Cerebellar nuclear complex (tissue), 1 donor: ENCODE results near the gene GSTP1.
"Not testable (repeated sequence)": the region's sequence is repeated elsewhere in the genome, so short reads cannot be mapped to it uniquely, and the experiment has no call there.

Source experiments
- DNase-seq, 2 experiments: peaks; one replicate each; lab custom pipeline; 2025; lab: John Stamatoyannopoulos, UW

The GSTP1 gene

DNA sequence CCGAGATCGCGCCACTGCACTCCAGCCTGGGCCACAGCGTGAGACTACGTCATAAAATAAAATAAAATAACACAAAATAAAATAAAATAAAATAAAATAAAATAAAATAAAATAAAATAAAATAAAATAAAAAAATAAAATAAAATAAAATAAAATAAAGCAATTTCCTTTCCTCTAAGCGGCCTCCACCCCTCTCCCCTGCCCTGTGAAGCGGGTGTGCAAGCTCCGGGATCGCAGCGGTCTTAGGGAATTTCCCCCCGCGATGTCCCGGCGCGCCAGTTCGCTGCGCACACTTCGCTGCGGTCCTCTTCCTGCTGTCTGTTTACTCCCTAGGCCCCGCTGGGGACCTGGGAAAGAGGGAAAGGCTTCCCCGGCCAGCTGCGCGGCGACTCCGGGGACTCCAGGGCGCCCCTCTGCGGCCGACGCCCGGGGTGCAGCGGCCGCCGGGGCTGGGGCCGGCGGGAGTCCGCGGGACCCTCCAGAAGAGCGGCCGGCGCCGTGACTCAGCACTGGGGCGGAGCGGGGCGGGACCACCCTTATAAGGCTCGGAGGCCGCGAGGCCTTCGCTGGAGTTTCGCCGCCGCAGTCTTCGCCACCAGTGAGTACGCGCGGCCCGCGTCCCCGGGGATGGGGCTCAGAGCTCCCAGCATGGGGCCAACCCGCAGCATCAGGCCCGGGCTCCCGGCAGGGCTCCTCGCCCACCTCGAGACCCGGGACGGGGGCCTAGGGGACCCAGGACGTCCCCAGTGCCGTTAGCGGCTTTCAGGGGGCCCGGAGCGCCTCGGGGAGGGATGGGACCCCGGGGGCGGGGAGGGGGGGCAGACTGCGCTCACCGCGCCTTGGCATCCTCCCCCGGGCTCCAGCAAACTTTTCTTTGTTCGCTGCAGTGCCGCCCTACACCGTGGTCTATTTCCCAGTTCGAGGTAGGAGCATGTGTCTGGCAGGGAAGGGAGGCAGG, at the start of gene GSTP1:
Gene GSTP1 (plus strand): TSS at position 566 of the 958 bp plus-strand sequence. CDS start 32 bp downstream, at position 598.
- DNase-seq: no peak

DNA sequence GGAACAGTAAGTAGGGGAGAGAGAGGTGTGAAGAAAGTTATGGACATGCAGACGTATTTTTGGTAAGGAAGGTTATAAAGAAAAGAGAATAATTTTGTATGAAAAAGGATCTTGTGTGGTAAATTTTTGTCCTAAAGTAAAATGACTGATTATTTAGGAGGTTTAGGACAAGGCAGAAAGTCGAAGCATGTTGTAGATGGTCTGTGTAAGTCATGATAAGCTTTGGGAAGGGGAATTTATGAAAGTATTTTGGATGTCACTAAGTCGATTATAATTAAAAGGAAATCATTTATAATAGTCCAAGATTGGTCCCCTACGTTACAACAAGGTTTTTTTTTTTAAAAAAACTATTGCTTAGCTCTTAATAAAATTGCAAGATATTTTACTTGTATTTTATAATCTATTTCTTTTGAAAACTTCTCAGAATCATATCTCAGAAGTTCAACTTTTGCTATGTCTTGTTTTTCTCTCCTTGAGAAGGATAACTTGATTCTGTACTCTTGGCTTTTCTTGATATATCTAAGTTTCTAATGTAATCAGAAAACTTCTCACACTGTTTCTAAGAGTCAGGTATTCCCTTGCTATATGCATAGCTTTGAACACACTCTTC, 49.4 kb upstream of the GSTP1 start:
- DNase-seq: no peak

DNA sequence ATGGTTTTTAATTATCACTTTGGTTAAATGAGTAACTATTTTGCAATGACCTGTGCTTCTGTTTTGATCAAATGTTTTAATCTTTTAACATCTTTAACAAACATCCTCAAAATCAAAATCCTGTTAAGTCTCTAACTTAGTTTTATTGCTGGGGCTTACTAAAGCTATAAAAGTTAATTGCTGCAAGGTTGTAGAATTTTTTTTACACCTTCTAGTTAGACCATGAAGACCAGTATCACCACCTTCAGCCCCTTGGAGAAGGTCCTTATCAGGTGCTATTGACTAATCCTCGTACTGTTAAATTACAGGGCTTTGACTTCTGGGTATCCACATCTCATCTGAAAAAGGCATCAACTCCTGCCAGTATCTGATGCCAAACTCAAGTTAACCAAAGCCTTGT, 48.1 kb upstream of the GSTP1 start:
- DNase-seq: no peak

DNA sequence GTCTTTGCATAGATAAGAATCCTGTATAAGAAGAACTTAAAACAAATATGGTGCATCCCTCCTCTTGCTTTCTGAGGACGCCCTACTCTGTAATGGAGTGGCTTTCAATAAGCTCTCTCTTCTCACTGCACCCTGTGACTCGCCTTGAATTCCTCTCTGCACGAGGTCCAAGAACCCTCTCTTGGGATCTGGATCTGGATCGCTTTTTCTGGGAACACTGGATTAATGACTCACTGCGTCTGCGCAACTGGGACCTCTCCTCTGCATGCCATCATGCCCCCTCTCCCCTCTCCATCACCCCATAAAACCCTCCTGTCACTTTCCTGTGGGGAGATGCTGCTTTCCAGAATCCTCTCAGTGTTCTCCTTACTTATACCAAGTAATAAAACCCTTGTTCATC, 45.3 kb upstream of the GSTP1 start:
- no peak for DNase-seq

DNA sequence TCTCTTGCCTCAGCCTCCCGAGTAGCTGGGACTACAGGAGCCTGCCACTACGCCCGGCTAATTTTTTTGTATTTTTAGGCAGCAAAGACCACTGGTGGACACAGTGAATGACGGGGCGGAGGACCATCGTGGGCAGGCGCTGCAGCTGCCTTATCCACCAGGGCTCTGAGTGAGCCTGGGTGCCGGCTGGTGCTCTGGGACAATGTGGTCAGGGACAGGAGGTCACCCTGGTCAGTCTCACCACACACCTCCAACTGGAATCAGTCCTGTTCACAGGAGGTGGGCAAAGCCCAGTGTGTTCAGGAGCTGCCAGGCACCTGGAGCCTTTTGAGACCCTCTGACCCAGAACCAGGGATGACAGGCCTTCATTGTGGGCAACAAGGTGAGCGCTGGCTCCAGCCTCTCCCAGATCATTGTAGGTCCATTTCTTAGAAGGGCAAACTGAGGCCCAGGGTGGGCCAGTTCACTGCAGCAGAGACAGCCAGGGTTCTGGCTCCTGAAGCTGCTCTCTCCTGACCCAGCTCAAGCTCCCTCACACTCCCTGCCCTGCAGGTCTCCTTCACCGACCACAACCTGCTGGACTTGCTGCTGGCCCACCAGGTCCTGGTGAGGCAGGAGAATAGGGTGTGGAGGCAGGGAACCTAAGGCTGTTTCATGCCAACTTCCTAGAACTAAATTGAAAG, 44.6 kb upstream of the GSTP1 start:
- no peak for DNase-seq

DNA sequence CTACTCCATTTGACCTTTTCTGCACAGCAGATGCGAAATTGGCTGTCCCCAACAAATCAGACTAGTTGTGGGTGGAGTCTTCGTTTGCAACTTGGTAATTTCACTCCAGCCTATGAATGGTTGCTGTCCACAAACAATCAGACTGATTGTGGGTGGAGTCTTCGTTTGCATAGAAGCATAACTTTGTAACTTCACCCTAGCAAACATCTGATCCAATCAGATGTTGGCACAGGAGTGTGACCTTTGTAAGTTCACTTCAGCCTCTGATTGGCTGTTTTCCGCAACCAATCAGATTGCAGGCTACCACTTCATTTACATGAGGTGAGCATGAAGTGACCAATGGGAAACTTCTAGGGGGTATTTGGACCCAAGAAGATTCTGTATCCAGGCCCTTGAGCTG, 44.1 kb upstream of the GSTP1 start:
- no peak for DNase-seq

DNA sequence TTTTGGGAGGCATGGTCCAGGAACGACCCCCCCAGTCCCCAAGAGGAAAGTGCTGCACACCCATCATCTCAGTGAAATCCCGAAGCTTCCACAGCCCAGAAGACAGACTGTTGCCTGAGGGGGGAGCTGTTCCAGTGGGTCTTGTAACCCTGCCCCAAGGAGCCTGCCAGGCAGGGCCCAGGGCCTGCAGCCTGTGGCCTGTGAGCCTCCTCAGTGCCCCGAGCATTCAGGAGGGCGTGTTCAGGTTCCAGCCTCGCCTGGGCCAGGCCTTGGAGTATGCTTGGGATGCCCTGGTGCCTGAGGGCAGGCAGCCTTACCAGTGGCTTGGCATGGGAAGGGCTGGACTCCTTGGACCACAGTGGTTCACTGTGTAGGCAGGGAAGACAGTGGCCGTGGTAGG, 42.4 kb upstream of the GSTP1 start:
- DNase-seq: no peak

DNA sequence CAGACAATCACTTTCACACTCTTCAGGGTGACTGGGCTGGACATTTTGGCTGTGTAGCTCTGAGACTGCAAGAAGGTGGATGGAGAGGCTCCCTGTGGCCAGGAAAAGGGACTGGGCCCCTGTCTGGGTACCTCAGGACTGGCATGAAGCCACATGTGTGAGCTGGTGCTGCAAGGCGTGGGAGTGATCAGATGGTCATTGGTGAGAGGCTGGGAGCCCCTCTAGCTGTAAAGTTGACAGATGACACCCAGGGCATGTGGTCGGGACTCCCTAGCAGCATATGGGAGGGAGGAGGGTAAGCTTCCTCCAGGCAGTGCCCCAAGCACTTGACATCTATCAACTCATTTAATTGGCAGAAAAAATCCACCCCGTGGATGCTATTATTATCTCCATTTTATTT, 41.4 kb upstream of the GSTP1 start:
- no peak for DNase-seq

DNA sequence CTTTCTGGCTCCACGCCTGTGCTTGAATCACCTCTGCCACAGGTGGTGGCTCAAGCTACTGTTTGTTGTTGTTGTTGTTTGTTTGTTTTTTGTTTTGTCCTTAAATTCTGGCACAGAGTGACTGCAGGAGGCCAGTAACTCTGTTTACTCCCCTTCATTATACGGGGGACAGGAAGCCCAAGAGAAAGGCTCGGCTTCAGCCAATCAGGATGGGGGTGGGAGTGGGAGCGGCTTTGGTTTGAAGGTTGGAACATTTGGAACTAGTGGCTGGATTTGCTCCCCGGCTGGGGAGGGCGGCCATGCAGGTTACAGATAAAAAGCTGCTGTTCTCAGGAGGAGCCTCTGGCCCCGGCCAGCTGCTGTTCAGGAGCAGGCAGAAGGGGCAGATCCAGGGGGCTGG, 40.6 kb upstream of the GSTP1 start:
- DNase-seq: no peak

DNA sequence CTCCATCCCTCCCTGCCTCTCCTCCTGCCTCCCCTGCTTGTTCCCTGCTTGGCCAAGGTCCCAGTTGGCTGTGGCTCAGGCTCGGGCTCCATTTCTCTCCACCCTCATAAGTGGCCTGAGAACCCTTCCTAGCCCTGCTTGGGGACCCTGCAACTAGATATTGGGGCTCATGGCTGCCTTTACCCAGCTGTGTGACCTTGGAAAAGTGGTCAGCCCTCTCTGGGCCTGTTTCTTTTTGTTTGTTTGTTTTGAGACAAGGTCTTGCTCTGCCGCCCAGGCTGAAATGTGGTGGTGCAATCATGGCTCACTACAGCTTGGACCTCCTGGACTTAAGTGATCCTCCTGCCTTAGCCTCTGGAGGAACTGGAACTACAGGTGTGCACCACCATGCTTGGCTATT, 40.0 kb upstream of the GSTP1 start:
- no peak for DNase-seq

DNA sequence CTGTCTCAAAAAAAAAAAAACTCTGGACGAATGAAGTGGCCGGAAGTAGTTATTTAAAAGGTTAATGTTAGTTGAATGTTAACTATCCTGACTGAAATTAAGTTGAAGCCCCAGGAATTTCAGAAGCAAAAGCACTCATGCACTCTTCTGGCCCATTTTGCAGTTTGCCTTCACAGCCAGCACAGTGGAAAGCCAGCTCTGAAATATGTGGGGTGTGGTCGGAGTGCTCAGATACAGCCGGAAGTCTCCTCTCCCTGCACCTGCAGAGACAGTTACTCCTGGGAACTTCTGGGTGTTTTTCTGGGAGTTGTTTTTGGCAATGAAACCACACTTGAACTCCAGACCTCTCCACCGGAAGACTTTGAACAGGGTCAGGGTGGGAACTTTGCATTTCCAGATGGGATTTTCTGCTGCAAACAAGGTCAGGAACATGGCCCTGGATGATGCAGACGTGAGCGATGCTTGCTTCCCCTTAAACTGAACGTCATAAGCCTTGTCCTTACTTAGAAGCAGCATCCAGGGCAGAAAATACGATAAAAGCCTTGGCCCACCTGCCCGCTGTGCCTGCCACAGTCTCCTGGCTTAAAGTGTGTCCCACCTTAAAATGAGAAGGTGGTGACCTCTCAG, 38.9 kb upstream of the GSTP1 start:
- no peak for DNase-seq

DNA sequence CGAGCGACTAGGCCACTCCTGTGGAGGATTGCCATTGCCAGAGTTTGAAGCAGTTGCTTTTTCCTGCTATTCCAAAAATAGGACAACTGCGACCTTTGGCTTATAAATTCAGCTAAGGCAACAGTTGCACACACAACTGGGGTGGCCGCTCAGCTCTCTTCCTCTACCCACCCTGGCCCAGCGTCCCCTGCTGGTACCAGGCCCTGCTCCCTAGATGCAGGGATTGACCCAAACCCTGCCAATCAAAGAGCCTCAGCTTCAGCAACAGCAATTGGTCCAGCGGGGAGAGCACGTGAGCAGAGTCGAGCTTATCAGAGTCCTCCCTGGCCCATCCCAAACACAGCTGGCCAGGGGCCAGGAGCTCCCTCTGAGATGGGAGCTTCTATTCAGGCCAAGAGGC, 38.3 kb upstream of the GSTP1 start:
- DNase-seq: no peak

DNA sequence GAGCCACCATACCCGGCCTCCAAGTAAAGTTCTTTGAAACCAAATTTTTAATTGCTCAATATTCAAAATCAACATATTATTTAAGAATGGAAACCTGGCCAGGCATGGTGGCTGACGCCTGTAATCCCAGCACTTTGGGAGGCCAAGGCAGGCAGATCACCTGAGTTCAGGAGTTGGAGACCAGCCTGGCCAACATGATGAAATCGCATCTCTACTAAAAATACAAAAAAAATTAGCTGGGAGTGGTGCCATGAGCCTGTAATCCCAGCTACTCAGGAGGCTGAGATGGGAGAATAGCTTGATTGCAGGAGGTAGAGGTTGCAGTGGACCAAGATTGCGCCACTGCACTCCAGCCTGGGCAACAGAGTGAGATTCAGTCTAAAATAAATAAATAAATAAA, 35.5 kb upstream of the GSTP1 start:
- DNase-seq: not testable (repeated sequence)

DNA sequence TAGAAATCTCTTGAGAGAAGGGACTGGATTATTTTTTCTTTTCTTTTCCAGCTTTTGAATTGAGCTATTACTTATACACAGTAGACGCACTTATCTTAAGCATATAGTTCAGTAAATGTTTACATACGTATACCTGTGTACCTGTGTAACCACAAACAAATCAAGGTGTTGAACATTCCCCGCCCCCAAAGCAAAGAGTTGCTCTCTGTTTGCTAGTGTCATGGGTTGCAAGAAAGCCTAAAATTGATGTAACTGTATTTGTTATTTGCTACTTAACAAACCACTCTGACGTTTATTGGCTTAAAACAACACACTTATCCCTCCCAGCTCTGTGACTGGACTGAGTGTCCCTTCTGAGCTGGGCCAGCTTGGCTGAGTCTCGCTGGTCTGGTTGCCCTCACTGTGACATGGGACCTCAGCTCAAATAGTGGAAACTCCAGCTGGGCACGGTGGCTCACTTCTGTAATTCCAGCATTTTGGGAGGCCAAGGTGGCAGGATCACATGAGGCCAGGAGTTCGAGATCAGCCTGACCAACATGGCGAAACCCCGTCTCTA, 35.0 kb upstream of the GSTP1 start:
- no peak for DNase-seq

DNA sequence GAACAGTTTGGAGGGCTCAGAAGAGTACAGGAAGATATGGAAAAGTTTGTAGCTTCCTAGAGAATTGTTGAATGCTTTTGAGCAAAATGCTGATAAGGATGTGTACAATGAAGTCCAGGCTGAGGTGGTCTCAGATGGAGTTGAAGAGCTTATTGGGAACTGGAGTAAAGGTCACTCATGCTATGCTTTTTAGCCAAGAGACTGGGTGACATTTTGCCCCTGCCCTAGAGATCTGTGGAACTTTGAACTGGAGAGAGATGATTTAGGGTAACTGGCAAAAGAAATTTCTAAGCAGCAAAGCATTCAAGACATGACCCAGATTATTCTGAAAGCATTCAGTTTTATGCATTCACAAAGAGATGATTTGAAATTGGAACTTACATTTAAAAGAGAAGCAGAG, 32.5 kb upstream of the GSTP1 start:
- DNase-seq: no peak

DNA sequence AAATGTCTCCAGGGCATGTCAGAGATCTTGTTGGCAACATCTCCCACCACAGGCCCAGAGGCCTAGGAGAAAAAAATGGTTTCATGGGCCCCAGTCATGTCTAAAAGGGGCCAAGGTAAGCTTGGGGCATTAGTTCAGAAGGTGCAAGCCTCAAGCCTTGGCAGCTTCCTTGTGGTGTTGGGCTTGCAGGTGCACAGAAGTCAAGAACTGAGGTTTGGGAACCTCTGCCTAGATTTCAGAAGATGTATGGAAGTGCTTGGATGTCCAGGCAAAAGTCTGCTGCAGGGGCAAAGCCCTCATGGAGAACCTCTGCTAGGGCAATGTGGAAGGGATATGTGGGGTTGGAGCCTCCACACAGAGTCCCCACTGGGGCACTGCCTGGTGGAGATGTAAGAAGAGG, 31.9 kb upstream of the GSTP1 start:
- not testable (repeated sequence) for DNase-seq

DNA sequence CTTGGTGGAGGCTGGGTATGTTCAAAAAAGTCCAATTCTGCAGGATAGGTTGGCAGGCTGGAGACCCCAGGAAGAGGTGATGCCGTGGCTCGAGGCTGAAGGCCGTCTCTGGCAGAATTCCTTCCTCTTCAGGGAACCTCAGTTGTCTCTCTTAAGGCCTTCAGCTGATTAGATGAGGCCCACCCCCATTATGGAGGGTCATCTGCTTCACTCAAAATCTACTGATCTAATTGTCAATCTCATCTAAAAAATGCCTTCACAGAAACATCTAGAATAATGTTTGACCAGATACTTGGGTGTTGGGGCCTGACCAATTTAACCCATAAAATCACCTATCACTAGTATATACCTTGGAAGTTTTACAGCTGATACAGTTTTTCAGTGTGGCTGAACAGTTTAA, 27.4 kb upstream of the GSTP1 start:
- DNase-seq: no peak

DNA sequence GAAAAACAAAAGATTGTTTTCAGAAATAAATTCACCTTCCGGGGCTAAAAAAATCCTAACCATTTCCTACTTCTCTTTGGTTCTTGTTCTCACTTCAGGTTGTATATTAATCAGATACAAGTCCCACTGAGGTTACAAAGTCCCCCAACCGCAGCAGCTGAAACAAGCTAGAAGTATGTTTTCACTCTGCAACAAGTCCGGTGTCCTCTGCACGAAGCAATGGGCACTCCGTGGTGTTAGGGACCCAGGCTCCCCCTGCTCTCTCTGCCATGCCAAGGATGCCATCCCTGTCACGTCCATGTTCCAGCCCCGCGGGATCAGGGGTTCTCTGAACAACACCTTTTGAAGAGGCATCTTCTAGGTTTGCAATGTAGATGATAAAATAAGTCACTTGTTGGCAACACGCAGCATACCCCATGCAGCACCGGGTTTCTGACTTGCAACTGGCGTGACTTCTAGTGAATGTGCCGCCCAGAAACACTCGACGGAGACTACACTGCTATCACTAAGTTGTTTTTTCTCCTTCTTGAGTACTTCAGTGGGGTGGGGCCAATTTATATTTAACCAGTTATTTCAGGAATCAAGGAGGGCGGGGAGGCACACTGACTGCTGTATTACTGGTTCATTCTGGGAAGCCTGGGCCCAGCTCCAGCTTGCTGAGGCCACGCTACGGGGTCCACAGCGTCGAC, 25.4 kb upstream of the GSTP1 start:
- DNase-seq: no peak

DNA sequence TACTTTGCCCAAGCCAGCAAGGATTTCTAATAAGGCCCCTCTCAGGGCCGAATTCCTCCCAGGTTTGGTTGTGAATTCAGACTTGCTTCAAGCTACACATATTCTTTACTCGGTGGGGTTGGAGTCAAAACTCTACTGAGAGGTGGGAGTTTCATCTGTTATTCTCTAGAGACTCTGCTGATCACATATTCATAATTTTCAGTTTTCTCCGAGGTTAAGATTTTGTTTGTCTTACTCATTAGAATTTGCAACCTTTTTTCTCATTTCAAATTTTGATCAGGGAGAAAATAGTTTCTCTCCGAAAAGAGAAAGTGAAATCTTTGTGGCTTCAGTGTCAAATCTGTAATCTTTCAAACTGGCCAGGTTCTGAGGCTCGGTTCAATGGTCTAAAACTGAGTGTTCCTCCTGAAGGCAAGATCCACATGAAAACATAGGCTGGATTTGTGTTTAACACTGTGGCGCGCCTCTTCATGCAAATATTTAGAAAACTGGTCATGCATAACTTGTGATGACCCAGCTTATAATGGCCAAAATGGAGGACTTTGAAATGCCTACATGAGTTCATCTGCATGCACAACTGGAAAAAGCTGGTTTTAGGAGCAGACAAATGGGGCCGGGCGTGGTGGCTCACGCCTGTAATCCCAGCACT, 21.5 kb upstream of the GSTP1 start:
- DNase-seq: no peak

DNA sequence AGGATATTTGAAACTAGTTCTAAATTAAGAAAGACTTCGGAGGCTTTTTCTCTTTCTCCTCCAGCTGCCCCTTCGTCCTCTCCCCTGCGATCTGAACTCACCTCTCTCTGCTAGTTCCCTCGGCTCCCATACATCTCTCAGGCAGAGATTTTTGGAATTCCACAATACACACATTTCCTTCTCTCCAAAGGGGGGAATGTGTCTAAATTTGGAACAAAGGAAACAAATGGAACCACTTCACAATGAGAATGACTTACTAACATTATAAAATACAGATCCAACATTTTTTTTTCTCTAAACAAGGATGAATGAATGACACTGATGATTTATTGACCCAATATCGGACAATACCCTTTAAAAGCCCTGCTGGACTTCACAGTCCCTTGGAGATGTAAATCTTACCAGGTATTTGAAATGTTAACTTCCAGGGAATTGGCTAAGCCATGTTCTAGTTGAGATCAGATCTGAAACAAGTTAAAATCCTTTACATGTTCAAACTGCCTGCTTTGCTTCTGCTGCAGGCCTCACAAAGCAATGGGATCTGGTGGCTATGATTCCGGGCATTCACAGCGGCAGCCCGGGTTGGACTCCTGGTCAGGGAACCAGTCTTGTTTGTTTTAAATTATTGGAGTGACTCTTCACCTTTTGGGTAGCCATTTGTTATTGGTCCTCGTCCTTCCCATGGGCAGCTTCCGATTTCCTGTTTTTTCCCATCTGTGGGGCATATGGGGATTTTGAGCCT, 20.5 kb upstream of the GSTP1 start:
- no peak for DNase-seq
